Measurements from ENCODE around the gene STIP1. TPM values are rescaled to one million over a fixed set of nuclear protein-coding genes. Genes with fewer than 3 reads are reported as not detected.

Gene STIP1
- total RNA-seq, 1 experiment from 2014 or later, result 336 TPM

DNA sequence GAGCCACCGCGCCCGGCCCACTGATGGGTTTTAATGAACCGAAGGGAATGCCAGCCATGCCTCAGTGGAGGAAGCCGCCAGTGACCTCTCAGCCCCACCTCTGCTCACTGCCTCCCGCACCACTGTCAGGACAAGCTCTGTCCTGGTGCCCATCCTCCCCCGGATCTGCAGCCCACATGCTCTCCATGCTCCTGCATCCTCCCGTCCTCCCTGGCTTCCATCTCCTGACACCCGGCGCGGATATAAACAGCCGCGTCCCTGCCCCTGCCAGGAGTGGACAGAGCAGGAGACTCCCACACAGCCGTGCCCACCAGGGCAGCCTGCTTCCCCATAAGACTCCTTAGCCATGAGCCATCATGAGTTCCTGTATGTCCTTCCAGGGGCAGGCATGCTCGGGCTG, 46.9 kb upstream of the STIP1 start:
- H3K27me3 ChIP-seq (ENCODE audit: insufficient read depth, low read length), result no peaks in the 10 kb centered on the region
- no peak for ATAC-seq
- ChIA-PET CTCF (no interaction called here), RAD21 (ENCODE audit: low non-redundant PET in 1 of 2, low total read pairs in 2 of 2, uncharacterized antibody in 2 of 2, unreplicated experiment in 2 of 2) (no interaction called here), POLR2A (no interaction called here)
- no peaks in the 10 kb centered on the region for H3K36me3 ChIP-seq (ENCODE audit: control insufficient read depth in 1 of 2, insufficient read depth in 2 of 2, low read length in 2 of 2)
- H3K4me2 ChIP-seq (ENCODE audit: low read length), result no peak overlapping the region
- no peaks in the 10 kb centered on the region for H3K9me3 ChIP-seq (ENCODE audit: control insufficient read depth in 1 of 2, insufficient read depth in 1 of 2, low read depth in 1 of 2, low read length in 2 of 2)
- TF ChIP-seq EZH2 (IDR thresholded peaks at IDR 0.05) (no peak), TCF7L2 (IDR thresholded peaks at IDR 0.05; ENCODE audit: borderline replicate concordance, extremely low read depth, insufficient read depth, insufficient read length) (no peak), ZFX (IDR thresholded peaks at IDR 0.05) (no peak), ELF1 (IDR thresholded peaks at IDR 0.05; ENCODE audit: borderline replicate concordance, low read depth) (no peak), RAD21 (IDR thresholded peaks at IDR 0.05; ENCODE audit: low read depth) (no peak), POLR2AphosphoS5 (IDR thresholded peaks at IDR 0.05; ENCODE audit: low read depth, low read length) (no peak), CEBPB (IDR thresholded peaks at IDR 0.05; ENCODE audit: low read depth) (no peak), POLR2A (IDR thresholded peaks at IDR 0.05; ENCODE audit: borderline replicate concordance, extremely low read depth, insufficient read depth, insufficient read length) (no peak), SRF (IDR thresholded peaks at IDR 0.05; ENCODE audit: low read depth) (no peak), CBX3 (IDR thresholded peaks at IDR 0.05; ENCODE audit: low read depth) (no peak)
- TF ChIP-seq, protein P1, sequence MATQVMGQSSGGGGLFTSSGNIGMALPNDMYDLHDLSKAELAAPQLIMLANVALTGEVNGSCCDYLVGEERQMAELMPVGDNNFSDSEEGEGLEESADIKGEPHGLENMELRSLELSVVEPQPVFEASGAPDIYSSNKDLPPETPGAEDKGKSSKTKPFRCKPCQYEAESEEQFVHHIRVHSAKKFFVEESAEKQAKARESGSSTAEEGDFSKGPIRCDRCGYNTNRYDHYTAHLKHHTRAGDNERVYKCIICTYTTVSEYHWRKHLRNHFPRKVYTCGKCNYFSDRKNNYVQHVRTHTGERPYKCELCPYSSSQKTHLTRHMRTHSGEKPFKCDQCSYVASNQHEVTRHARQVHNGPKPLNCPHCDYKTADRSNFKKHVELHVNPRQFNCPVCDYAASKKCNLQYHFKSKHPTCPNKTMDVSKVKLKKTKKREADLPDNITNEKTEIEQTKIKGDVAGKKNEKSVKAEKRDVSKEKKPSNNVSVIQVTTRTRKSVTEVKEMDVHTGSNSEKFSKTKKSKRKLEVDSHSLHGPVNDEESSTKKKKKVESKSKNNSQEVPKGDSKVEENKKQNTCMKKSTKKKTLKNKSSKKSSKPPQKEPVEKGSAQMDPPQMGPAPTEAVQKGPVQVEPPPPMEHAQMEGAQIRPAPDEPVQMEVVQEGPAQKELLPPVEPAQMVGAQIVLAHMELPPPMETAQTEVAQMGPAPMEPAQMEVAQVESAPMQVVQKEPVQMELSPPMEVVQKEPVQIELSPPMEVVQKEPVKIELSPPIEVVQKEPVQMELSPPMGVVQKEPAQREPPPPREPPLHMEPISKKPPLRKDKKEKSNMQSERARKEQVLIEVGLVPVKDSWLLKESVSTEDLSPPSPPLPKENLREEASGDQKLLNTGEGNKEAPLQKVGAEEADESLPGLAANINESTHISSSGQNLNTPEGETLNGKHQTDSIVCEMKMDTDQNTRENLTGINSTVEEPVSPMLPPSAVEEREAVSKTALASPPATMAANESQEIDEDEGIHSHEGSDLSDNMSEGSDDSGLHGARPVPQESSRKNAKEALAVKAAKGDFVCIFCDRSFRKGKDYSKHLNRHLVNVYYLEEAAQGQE (IDR thresholded peaks at IDR 0.05; ENCODE audit: low read depth), result no peak
- TF ChIP-seq, protein P2, sequence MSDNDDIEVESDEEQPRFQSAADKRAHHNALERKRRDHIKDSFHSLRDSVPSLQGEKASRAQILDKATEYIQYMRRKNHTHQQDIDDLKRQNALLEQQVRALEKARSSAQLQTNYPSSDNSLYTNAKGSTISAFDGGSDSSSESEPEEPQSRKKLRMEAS (IDR thresholded peaks at IDR 0.05), result no peak
- TF ChIP-seq, protein P3, sequence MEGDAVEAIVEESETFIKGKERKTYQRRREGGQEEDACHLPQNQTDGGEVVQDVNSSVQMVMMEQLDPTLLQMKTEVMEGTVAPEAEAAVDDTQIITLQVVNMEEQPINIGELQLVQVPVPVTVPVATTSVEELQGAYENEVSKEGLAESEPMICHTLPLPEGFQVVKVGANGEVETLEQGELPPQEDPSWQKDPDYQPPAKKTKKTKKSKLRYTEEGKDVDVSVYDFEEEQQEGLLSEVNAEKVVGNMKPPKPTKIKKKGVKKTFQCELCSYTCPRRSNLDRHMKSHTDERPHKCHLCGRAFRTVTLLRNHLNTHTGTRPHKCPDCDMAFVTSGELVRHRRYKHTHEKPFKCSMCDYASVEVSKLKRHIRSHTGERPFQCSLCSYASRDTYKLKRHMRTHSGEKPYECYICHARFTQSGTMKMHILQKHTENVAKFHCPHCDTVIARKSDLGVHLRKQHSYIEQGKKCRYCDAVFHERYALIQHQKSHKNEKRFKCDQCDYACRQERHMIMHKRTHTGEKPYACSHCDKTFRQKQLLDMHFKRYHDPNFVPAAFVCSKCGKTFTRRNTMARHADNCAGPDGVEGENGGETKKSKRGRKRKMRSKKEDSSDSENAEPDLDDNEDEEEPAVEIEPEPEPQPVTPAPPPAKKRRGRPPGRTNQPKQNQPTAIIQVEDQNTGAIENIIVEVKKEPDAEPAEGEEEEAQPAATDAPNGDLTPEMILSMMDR (IDR thresholded peaks at IDR 0.05 in 2 of 3, conservative IDR thresholded peaks at IDR 0.05 in 1 of 3; ENCODE audit: borderline replicate concordance in 1 of 3, insufficient read depth in 1 of 3, low read depth in 2 of 3, low read length in 2 of 3), result no peak
- intact Hi-C loops (cut with micrococcal nuclease), result no loop called here
- H4K20me1 ChIP-seq (ENCODE audit: insufficient read depth), result no peaks in the 10 kb centered on the region
- no peaks in the 10 kb centered on the region for H3K79me2 ChIP-seq (ENCODE audit: insufficient read depth, low read length)
- H3K4me3 ChIP-seq (replicated peaks in 1 of 2; ENCODE audit: low read depth in 1 of 2, low read length in 2 of 2), result no peak overlapping the region
- no peaks in the 10 kb centered on the region for H3K9me2 ChIP-seq (ENCODE audit: insufficient read depth)
- H2AFZ ChIP-seq (ENCODE audit: low read depth, low read length, poor library complexity, severe bottlenecking), result no peak overlapping the region
- H3K27ac ChIP-seq (ENCODE audit: low read depth, low read length), result no peak overlapping the region
- H3K4me1 ChIP-seq (ENCODE audit: control insufficient read depth in 1 of 2, insufficient read depth in 2 of 2, low read length in 2 of 2), result no peaks in the 10 kb centered on the region
- no peak overlapping the region for H3K9ac ChIP-seq (ENCODE audit: low read length)
- DNase-seq (ENCODE audit: low read depth, low spot score), result no peak
- no TSS peak for BruUV-seq (replicated peaks)

Measured in HCT116 (cell line).